Tibial nerve (tissue), 4 donors: ENCODE data around the gene TRA2A. TPM values are rescaled to one million over a fixed set of nuclear protein-coding genes. Genes with fewer than 3 reads are reported as not detected.
"Not testable (repeated sequence)": the region's sequence is repeated elsewhere in the genome, so short reads cannot be mapped to it uniquely, and the experiment has no call there.

Source experiments
- DNase-seq, 2 donors: peaks; one replicate each; pipeline ENCODE4 v3.0.0-alpha.2; 2019; ENCODE audit warnings: low spot score in 2 of 2
- H3K27ac ChIP-seq, 4 donors: fragments of 200-600 bp; sonication (generic) in 3 of 4; one replicate each; pipeline ENCODE4 v1.5.1; 2017 to 2019; ENCODE audit warnings: mild to moderate bottlenecking in 1 of 4
- H3K27me3 ChIP-seq, 2 donors: fragments of 200-600 bp; sonication (generic) in 1 of 2; one replicate each; pipeline versions ENCODE4 v1.5.1 to v1.6.0; 2017 to 2019
- H3K36me3 ChIP-seq, 3 donors: fragments of 200-600 bp; sonication (generic); one replicate each; pipeline ENCODE4 v1.5.1; 2018 to 2019
- H3K4me1 ChIP-seq, 4 donors: fragments of 200-600 bp; sonication (generic) in 3 of 4; one replicate each; pipeline ENCODE4 v1.5.1; 2017 to 2019
- H3K4me3 ChIP-seq, 4 donors: fragments of 200-600 bp; sonication (generic) in 3 of 4; one replicate each; pipeline ENCODE4 v1.5.1; 2017 to 2019; ENCODE audit warnings: mild to moderate bottlenecking in 1 of 4, moderate library complexity in 1 of 4
- H3K9me3 ChIP-seq, 4 donors: fragments of 200-600 bp; sonication (generic) in 3 of 4; one replicate each; pipeline ENCODE4 v1.5.1; 2017 to 2019
- EP300 ChIP-seq, 2 donors: sonication (generic); formaldehyde crosslinking; IDR thresholded peaks; one replicate each; pipeline ENCODE4 v1.6.1; 2017; ENCODE audit warnings: antibody characterized with exemption in 2 of 2, mild to moderate bottlenecking in 1 of 2
- POLR2A ChIP-seq, 2 donors: fragments of 450-650 bp; IDR thresholded peaks; one replicate each; pipeline ENCODE4 v1.6.1; 2017; ENCODE audit warnings: antibody characterized with exemption in 2 of 2, mild to moderate bottlenecking in 2 of 2, moderate library complexity in 2 of 2
- WGBS, 2 donors: methylation state at CpG; one replicate each; pipeline ENCODE4 v1.1.5; 2018; 5-methylcytosine and 5-hydroxymethylcytosine counted together
- total RNA-seq, 4 donors: library from RNA; depleted of rRNA; stranded (reverse); fragments of >200 nt; gene quantifications; one replicate each; pipeline ENCODE4 v1.1.0, GENCODE V29; 2016
- TF ChIP-seq, protein P1 (sequence below), 5 experiments: fragments of 200-600 bp in 3 of 5; fragments of 450-650 bp in 2 of 5; sonication (generic) in 3 of 5; IDR thresholded peaks; one replicate each; pipeline ENCODE4 v1.5.1; 2016 to 2019; ENCODE audit warnings: antibody characterized with exemption in 5 of 5, mild to moderate bottlenecking in 3 of 5, moderate library complexity in 2 of 5

TRA2A gene
- total RNA-seq, 4 donors from 2014 or later: 39.4 to 74.9 (median 43.5) TPM

DNA sequence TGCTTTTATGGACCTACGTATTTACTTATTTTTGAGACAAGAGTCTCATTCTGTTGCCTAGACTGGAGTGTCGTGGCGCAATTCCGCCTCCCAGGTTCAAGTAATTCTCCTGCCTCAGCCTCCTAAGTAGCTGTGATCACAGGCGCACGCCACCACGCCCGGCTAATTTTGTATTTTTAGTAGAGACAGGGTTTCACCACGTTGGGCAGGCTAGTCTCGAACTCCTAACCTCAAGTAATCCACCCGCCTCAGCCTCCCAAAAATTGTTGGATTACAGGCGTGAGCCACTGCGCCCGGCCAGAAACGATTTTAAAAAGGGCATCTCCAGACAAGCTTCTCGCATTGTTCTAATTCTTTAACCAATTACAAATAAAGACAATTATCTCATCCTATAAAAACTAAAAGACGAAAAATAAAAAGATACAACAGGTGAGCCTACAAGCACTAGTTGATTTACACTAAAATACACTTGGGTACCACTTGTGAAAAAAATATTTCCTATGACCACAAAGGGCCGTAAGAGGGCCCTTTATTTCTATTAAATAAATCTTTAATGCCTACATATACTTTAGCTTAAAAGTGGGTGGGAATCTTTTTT lies 2.4 kb downstream of the TRA2A start:
- H3K36me3 ChIP-seq: no peaks in the 10 kb centered on the region
- H3K4me1 ChIP-seq: peaks cover 0 to 65% (median 20%) of the 10 kb centered on the region in 4 donors
- 82 to 86% methylated on average over 18 of the region's 18 CpGs for WGBS, 2 donors
- H3K9me3 ChIP-seq: no peaks in the 10 kb centered on the region
- no peak for DNase-seq
- no peaks in the 10 kb centered on the region for H3K27me3 ChIP-seq
- H3K4me3 ChIP-seq: no peak overlapping the region
- TF ChIP-seq, protein P1, sequence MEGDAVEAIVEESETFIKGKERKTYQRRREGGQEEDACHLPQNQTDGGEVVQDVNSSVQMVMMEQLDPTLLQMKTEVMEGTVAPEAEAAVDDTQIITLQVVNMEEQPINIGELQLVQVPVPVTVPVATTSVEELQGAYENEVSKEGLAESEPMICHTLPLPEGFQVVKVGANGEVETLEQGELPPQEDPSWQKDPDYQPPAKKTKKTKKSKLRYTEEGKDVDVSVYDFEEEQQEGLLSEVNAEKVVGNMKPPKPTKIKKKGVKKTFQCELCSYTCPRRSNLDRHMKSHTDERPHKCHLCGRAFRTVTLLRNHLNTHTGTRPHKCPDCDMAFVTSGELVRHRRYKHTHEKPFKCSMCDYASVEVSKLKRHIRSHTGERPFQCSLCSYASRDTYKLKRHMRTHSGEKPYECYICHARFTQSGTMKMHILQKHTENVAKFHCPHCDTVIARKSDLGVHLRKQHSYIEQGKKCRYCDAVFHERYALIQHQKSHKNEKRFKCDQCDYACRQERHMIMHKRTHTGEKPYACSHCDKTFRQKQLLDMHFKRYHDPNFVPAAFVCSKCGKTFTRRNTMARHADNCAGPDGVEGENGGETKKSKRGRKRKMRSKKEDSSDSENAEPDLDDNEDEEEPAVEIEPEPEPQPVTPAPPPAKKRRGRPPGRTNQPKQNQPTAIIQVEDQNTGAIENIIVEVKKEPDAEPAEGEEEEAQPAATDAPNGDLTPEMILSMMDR (IDR thresholded peaks at IDR 0.05): no peak
- TF ChIP-seq EP300 (IDR thresholded peaks at IDR 0.05) (no peak), POLR2A (IDR thresholded peaks at IDR 0.05) (no peak)
- peak overlapping the region in 1 of 4 donors; percentile 100 for H3K27ac ChIP-seq

DNA sequence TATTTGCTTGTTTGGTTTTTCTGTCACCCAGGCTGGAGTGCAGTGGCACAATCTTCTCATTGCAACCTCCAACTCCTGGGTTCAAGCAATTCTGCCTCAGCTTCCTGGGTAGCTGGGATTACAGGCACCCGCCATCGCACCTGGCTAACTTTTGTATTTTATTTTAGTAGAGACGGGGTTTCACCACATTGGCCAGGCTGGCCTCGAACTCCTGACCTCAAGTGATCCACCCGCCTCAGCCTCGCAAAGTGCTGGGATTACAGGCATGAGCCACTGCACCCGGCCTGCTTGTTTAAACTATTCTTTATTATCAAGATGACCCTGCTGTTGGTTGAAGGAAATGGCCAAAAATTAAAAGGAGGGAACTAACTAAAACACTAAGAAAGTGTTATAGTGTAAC lies 6.2 kb downstream of the TRA2A start:
- Histone ChIP-seq H3K4me1 (peaks cover 0 to 79% (median 25%) of the 10 kb centered on the region in 4 donors), H3K36me3 (peaks cover 0 to 12% (median 6%) of the 10 kb centered on the region in 3 donors)
- not testable (repeated sequence) for DNase-seq, H3K27me3 ChIP-seq, H3K4me3 ChIP-seq, H3K27ac ChIP-seq, H3K9me3 ChIP-seq
- WGBS, 2 donors: 81 to 83% methylated on average over 7 of the region's 7 CpGs

DNA sequence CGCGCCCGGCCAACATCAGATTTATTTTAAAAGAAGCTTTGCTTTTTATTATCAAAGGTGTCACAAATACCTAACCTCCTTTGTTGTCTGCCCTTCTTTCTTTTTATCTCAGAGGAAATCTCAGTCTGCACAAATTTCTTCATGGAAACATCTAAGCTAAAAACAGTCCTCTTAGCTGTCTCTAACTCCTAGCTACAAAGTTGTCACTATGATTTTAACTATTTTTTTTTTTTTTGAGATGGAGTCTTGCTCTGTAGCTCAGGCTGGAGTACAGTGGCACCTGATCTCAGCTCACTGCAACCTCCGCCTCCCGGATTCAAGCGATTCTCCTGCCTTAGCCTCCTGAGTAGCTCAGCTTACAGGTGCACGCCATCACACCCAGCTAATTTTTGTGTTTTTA lies 7.3 kb downstream of the TRA2A start:
- H3K36me3 ChIP-seq: peaks cover 0 to 23% (median 11%) of the 10 kb centered on the region in 3 donors
- H3K4me1 ChIP-seq: peaks cover 0 to 70% (median 19%) of the 10 kb centered on the region in 4 donors
- WGBS, 2 donors: 94 to 95% methylated on average over 7 of the region's 7 CpGs
- H3K4me3 ChIP-seq: no peak overlapping the region
- DNase-seq: no peak
- no peak overlapping the region for H3K27ac ChIP-seq
- H3K27me3 ChIP-seq: no peaks in the 10 kb centered on the region
- H3K9me3 ChIP-seq: no peaks in the 10 kb centered on the region
- TF ChIP-seq POLR2A (IDR thresholded peaks at IDR 0.05) (no peak), EP300 (IDR thresholded peaks at IDR 0.05) (no peak)
- TF ChIP-seq, protein P1 (IDR thresholded peaks at IDR 0.05): no peak

DNA sequence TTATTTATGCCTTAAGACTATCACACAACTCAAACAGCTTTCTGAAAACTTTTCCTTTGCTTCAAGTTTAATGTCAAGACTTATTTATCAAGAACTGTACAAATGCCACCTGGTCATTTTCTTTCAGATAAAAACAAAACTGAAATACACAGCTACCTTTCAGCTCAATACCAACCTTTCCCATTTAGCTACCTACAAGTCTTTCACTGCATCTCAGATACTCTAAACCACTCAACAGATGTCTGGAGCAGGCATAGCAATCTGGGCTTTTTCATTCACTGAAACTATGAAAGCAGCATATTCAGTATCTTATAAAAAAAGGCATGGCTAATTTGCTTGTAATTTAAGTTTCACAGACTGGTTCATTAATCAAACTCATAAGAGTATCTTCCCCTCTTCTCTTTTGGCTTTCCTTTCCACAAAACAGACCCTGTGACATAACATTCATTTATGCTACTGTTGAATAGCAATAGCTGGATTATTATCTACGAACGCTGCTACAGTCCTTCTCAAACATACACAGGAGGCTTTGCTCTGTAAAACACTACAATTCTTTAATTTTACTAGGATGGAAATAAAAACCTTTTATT lies 8.2 kb downstream of the TRA2A start:
- TF ChIP-seq, protein P1 (IDR thresholded peaks at IDR 0.05): no peak
- TF ChIP-seq EP300 (IDR thresholded peaks at IDR 0.05) (no peak), POLR2A (IDR thresholded peaks at IDR 0.05) (no peak)
- H3K36me3 ChIP-seq: peaks cover 0 to 32% (median 16%) of the 10 kb centered on the region in 3 donors
- peaks cover 0 to 61% (median 15%) of the 10 kb centered on the region in 4 donors for H3K4me1 ChIP-seq
- DNase-seq: no peak
- no peaks in the 10 kb centered on the region for H3K27me3 ChIP-seq
- H3K27ac ChIP-seq: no peak overlapping the region
- WGBS, 2 donors: 33 to 46% methylated on average over 2 of the region's 2 CpGs
- no peaks in the 10 kb centered on the region for H3K9me3 ChIP-seq
- H3K4me3 ChIP-seq: no peak overlapping the region

DNA sequence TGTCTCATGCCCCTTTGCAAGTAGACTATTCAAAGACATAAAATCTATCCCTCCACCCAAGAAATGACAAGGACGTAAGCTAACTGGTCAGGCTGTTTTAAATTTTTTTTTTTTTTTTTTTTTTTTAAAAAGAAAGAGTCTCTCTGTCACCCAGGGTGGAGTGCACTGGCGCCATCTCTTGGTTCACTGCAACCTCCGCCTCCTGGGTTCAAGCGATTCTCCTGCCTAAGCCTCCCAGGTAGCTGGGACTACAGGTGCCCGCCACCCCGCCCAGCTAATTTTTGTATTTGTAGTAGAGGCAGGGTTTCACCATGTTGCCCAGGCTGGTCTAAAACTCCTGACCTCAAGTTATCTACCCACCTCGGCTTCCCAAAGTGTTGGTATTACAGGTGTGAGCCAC lies 11.2 kb downstream of the TRA2A start:
- Histone ChIP-seq H3K27me3 (no peaks in the 10 kb centered on the region), H3K27ac (no peak overlapping the region), H3K4me1 (peaks cover 0 to 33% (median 7%) of the 10 kb centered on the region in 4 donors), H3K4me3 (no peak overlapping the region), H3K9me3 (no peaks in the 10 kb centered on the region), H3K36me3 (peaks cover 10 to 60% (median 26%) of the 10 kb centered on the region in 3 donors)
- WGBS, 2 donors: 82 to 90% methylated on average over 7 of the region's 7 CpGs
- no peak for TF ChIP-seq POLR2A (IDR thresholded peaks at IDR 0.05)
- TF ChIP-seq, protein P1 (IDR thresholded peaks at IDR 0.05): no peak
- no peak for TF ChIP-seq EP300 (IDR thresholded peaks at IDR 0.05)
- no peak for DNase-seq
